Endothelial cell of umbilical vein (primary cell): ENCODE results near the gene ZNF598. TPM values are rescaled to one million over a fixed set of nuclear protein-coding genes. Genes with fewer than 3 reads are reported as not detected.

Source experiments
- BruUV-seq: library from RNA; stranded (reverse); fragments of 400-500 nt; replicated peaks from 2 replicates; lab custom pipeline; 2021; lab: Mats Ljungman, UMichigan
- CTCF ChIA-PET: fragments of 300-600, 350-600 bp; sonication (Branson Sonifier 250); formaldehyde crosslinking; loops from one replicate; lab custom pipeline; 2021; ENCODE audit warnings: antibody characterized with exemption, inconsistent platforms; lab: Charles Lee
- POLR2A ChIA-PET: fragments of 300-600, 350-600 bp; sonication (Branson Sonifier 250); formaldehyde crosslinking; loops from one replicate; lab custom pipeline; 2021; ENCODE audit warnings: antibody characterized with exemption, inconsistent platforms; lab: Charles Lee
- DNase-seq: peaks from one replicate; pipeline ENCODE4 v3.0.0-alpha.2; 2011; ENCODE audit warnings: low read depth, low spot score
- FAIRE-seq: peaks from 2 replicates; lab custom pipeline; 2011; peaks lifted over from hg19 to GRCh38; lab: Jason Lieb, UNC
- H2AFZ ChIP-seq: 2 replicates; pipeline ENCODE4 v1.6.0; 2012; ENCODE audit warnings: low read depth, low read length, control low read depth, inconsistent platforms
- H3K27ac ChIP-seq: 2 replicates; pipeline ENCODE4 v1.5.1; 2011; ENCODE audit warnings: low read depth, mild to moderate bottlenecking, control low read depth, low read length, moderate library complexity; ENCODE audit not compliant: insufficient read depth
- H3K27me3 ChIP-seq, 2 experiments: 2 replicates each; pipeline versions ENCODE4 v1.6.0 to v1.6.1; 2011; ENCODE audit warnings: low read length in 2 of 2, mixed read lengths in 1 of 2; ENCODE audit not compliant: control insufficient read depth in 2 of 2, insufficient read depth in 2 of 2
- H3K36me3 ChIP-seq, 2 experiments: 2 replicates in 1 of 2; 3 replicates in 1 of 2; pipeline ENCODE4 v1.5.1; 2011; ENCODE audit warnings: low read length in 2 of 2, mild to moderate bottlenecking in 1 of 2, moderate library complexity in 1 of 2; ENCODE audit not compliant: control insufficient read depth in 2 of 2, insufficient read depth in 2 of 2; ENCODE audit errors: extremely low read depth in 1 of 2
- H3K4me1 ChIP-seq: 3 replicates; pipeline ENCODE4 v1.5.1; 2011; ENCODE audit warnings: mild to moderate bottlenecking, low read length; ENCODE audit not compliant: control insufficient read depth, insufficient read depth; ENCODE audit errors: extremely low read depth
- H3K4me2 ChIP-seq: 2 replicates; pipeline ENCODE4 v1.6.1; 2011; ENCODE audit warnings: low read length, control low read depth, mixed read lengths; ENCODE audit not compliant: insufficient read depth
- H3K4me3 ChIP-seq, 3 experiments: fragments of 200-600 bp in 1 of 3; sonication (generic), shearing (Covaris generic) in 1 of 3; replicated peaks in 1 of 3; 2 replicates each; pipeline ENCODE4 v1.5.1; 2011 to 2016; ENCODE audit warnings: control low read depth in 3 of 3, low read length in 3 of 3, mild to moderate bottlenecking in 2 of 3, inconsistent platforms in 1 of 3, low read depth in 1 of 3, moderate library complexity in 1 of 3; ENCODE audit not compliant: insufficient read depth in 1 of 3
- H3K79me2 ChIP-seq: 2 replicates; pipeline ENCODE4 v1.6.0; 2012; ENCODE audit warnings: low read length, inconsistent platforms; ENCODE audit not compliant: control insufficient read depth, insufficient read depth
- H3K9ac ChIP-seq: replicated peaks from 2 replicates; pipeline ENCODE3; 2011; ENCODE audit warnings: low read length, control low read depth; ENCODE audit not compliant: insufficient read depth; ENCODE audit errors: extremely low read depth
- H3K9me1 ChIP-seq: replicated peaks from 3 replicates; pipeline ENCODE4 v1.6.0; 2011; ENCODE audit warnings: mild to moderate bottlenecking, low read length; ENCODE audit not compliant: control insufficient read depth, insufficient read depth; ENCODE audit errors: extremely low read depth
- H3K9me3 ChIP-seq: replicated peaks from 2 replicates; pipeline ENCODE4 v1.5.1; 2012; ENCODE audit warnings: low read length, inconsistent platforms; ENCODE audit not compliant: control insufficient read depth, insufficient read depth
- H4K20me1 ChIP-seq: replicated peaks from 2 replicates; pipeline ENCODE3; 2011; ENCODE audit warnings: mild to moderate bottlenecking, low read length; ENCODE audit not compliant: control insufficient read depth, insufficient read depth; ENCODE audit errors: extremely low read depth
- EZH2 ChIP-seq: IDR thresholded peaks from 2 replicates; pipeline ENCODE4 v1.6.1; 2012; ENCODE audit warnings: borderline replicate concordance, low read depth, mild to moderate bottlenecking, moderate library complexity, low read length, inconsistent platforms; ENCODE audit not compliant: severe bottlenecking
- FOS ChIP-seq: IDR thresholded peaks from 2 replicates; pipeline ENCODE4 v1.6.1; 2011; ENCODE audit warnings: mild to moderate bottlenecking, low read length, moderate library complexity, borderline replicate concordance; ENCODE audit not compliant: insufficient read depth
- GATA2 ChIP-seq: IDR thresholded peaks from 2 replicates; pipeline ENCODE4 v1.7.0; 2011; ENCODE audit warnings: low read depth, mild to moderate bottlenecking, moderate library complexity, mixed read lengths, low read length; ENCODE audit not compliant: insufficient read length, insufficient read depth
- JUN ChIP-seq: IDR thresholded peaks from 2 replicates; pipeline ENCODE4 v1.6.1; 2011; ENCODE audit warnings: borderline replicate concordance, low read depth; ENCODE audit not compliant: insufficient read length, insufficient read depth
- MYC ChIP-seq: IDR thresholded peaks from one replicate; pipeline ENCODE4 v1.6.1; 2011; ENCODE audit warnings: mild to moderate bottlenecking, low read depth, low read length
- POLR2A ChIP-seq: IDR thresholded peaks from 2 replicates; pipeline ENCODE4 v1.6.1; 2012; ENCODE audit warnings: low read depth, mild to moderate bottlenecking, control low read depth, low read length
- POLR2AphosphoS5 ChIP-seq: IDR thresholded peaks from 2 replicates; pipeline ENCODE4 v1.6.1; 2012; ENCODE audit warnings: low read depth, mild to moderate bottlenecking, control low read depth, low read length, moderate library complexity; ENCODE audit not compliant: insufficient read depth
- dilution Hi-C: fragments of 300-500 bp; cut with MboI; formaldehyde crosslinking; loops from one replicate; pipeline ENCODE4 v1.15.0; 2019; ENCODE audit warnings: low sequenced_read_pairs; ENCODE audit not compliant: extremely low pct_ligation_motif_present
- intact Hi-C: fragments of 100-400 bp; cut with micrococcal nuclease; formaldehyde crosslinking; loops from one replicate; pipeline ENCODE4 v1.10.0; 2022
- polyA plus RNA-seq, 4 experiments: library from polyadenylated mRNA; depleted of rRNA in 3 of 4; stranded (reverse) in 3 of 4; unstranded in 1 of 4; fragments of >200 nt; gene quantifications; 2 replicates each; pipeline versions ENCODE4 v1.2.1 to v1.2.3, GENCODE V29; 2011 to 2012; ENCODE audit warnings: missing spikeins in 1 of 4
- total RNA-seq: library from RNA; stranded (reverse); gene quantifications from 2 replicates; pipeline ENCODE4 v1.2.3, GENCODE V29; 2021
- TF ChIP-seq, protein P1 (sequence below): IDR thresholded peaks from 2 replicates; pipeline ENCODE4 v1.6.1; 2011; ENCODE audit not compliant: insufficient read depth, insufficient read length
- TF ChIP-seq, protein P2 (sequence below), 2 donors: IDR thresholded peaks; 1 replicate in 1 of 2; 2 replicates in 1 of 2; pipeline ENCODE4 v1.5.1; 2011; ENCODE audit warnings: low read length in 2 of 2, mild to moderate bottlenecking in 2 of 2, moderate library complexity in 2 of 2, control low read depth in 1 of 2, inconsistent platforms in 1 of 2, low read depth in 1 of 2; ENCODE audit not compliant: insufficient read depth in 1 of 2; ENCODE audit errors: extremely low read depth in 1 of 2

Gene ZNF598
- total and polyA plus RNA-seq, 2 donors (not counting 3 experiments of a cell fraction or from before 2014, with no cell fraction given): 43.3 to 67.0 TPM

DNA sequence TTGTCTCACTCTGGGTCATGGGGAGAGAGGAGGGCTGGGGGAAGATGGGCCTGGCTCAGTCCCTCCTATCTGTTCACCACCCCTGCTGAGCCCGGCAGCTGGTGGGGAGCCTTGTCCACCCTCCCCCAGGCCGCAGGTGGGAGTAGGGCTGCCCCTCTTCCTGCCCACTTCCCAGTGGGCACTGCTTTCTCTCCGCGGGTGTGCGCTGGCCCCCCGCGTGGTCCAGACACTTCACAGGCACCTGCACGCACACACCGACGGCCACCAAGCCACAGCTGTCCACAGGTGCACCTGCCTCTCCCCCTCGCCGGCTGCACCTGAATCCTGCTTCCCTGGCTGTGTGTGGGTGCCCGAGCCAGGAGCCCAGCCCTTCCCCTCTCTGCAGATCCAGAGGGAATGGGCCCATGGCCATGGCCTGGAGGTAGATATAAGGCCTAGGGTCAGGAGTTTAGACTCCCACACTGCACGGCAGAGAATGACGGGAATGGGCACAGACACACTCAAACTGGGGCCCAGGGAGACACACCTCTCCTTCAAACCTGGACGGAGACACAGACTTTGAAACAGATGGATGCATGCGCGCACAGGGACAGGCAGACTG, 19.1 kb upstream of the ZNF598 start:
- no peak overlapping the region for H3K27ac ChIP-seq
- no peak overlapping the region for H2AFZ ChIP-seq
- POLR2A ChIA-PET: no interaction called here
- dilution Hi-C loops: loop anchor here (25.0 kb wide), 1 partner anchor 134 kb away; the partner anchor contains the start of gene TRAF7
- no peak overlapping the region for H3K9ac ChIP-seq
- H3K4me1 ChIP-seq: peaks cover 40% of the 10 kb centered on the region
- intact Hi-C loops: no loop called here
- no peak overlapping the region for H3K4me2 ChIP-seq
- no peaks in the 10 kb centered on the region for H3K27me3 ChIP-seq
- CTCF ChIA-PET: interaction anchor here (0.9 to 1.6 kb wide), 3 partner anchors 16 to 27 kb away, joined by 3 to 5 read pairs (median 4); partner anchors contain the start of genes NTHL1 and TSC2
- peaks cover 16% of the 10 kb centered on the region for H3K79me2 ChIP-seq
- FAIRE-seq (no peak), DNase-seq (no peak)
- TF ChIP-seq POLR2AphosphoS5: no peak
- TF ChIP-seq FOS: no peak
- no peak for TF ChIP-seq POLR2A
- TF ChIP-seq, protein P1, sequence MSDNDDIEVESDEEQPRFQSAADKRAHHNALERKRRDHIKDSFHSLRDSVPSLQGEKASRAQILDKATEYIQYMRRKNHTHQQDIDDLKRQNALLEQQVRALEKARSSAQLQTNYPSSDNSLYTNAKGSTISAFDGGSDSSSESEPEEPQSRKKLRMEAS: no peak
- TF ChIP-seq, protein P2, sequence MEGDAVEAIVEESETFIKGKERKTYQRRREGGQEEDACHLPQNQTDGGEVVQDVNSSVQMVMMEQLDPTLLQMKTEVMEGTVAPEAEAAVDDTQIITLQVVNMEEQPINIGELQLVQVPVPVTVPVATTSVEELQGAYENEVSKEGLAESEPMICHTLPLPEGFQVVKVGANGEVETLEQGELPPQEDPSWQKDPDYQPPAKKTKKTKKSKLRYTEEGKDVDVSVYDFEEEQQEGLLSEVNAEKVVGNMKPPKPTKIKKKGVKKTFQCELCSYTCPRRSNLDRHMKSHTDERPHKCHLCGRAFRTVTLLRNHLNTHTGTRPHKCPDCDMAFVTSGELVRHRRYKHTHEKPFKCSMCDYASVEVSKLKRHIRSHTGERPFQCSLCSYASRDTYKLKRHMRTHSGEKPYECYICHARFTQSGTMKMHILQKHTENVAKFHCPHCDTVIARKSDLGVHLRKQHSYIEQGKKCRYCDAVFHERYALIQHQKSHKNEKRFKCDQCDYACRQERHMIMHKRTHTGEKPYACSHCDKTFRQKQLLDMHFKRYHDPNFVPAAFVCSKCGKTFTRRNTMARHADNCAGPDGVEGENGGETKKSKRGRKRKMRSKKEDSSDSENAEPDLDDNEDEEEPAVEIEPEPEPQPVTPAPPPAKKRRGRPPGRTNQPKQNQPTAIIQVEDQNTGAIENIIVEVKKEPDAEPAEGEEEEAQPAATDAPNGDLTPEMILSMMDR (IDR thresholded peaks at IDR 0.05; ENCODE audit: extremely low read depth in 1 of 2, insufficient read depth in 1 of 2, low read depth in 1 of 2, low read length in 2 of 2): no peak
- no peak for TF ChIP-seq EZH2
- TF ChIP-seq MYC: no peak
- TF ChIP-seq JUN: no peak
- no peak for TF ChIP-seq GATA2
- no peaks in the 10 kb centered on the region for H4K20me1 ChIP-seq
- no peak overlapping the region for H3K4me3 ChIP-seq
- no TSS peak for BruUV-seq
- H3K9me1 ChIP-seq: no peaks in the 10 kb centered on the region
- H3K9me3 ChIP-seq: no peaks in the 10 kb centered on the region
- H3K36me3 ChIP-seq: no peaks in the 10 kb centered on the region
